K562 (cell line): ENCODE measurements around the gene SIRT2. TPM values are rescaled to one million over a fixed set of nuclear protein-coding genes. Genes with fewer than 3 reads are reported as not detected.

ENCODE experiments used
- ADNP ChIP-seq: fragments of 200-800 bp; sonication (Bioruptor generic); IDR thresholded peaks from 2 replicates; pipeline ENCODE4 v1.6.1; 2016; ENCODE audit warnings: missing genetic modification characterization, missing compliant biosample characterization
- CLOCK ChIP-seq: fragments of 250-450 bp; sonication (Bioruptor Pico); IDR thresholded peaks from 2 replicates; pipeline ENCODE4 v1.4.0; 2020; ENCODE audit warnings: mild to moderate bottlenecking, moderate library complexity, borderline replicate concordance
- ESRRB ChIP-seq: fragments of 250-450 bp; sonication (Bioruptor Pico); IDR thresholded peaks from 2 replicates; pipeline ENCODE4 v1.5.0; 2020; ENCODE audit warnings: mild to moderate bottlenecking, moderate library complexity, borderline replicate concordance
- ETV1 ChIP-seq: fragments of 450-650 bp; conservative IDR thresholded peaks from 2 replicates; pipeline ENCODE4 v1.6.1; 2016; ENCODE audit warnings: missing genetic modification characterization, control low read depth, low read depth, missing compliant biosample characterization
- FOXK1 ChIP-seq: sonication (generic); formaldehyde crosslinking; IDR thresholded peaks from 2 replicates; pipeline ENCODE4 v1.8.0; 2022; ENCODE audit warnings: missing genetic modification reagents, mild to moderate bottlenecking, borderline replicate concordance
- HMGN3 ChIP-seq: IDR thresholded peaks from 2 replicates; pipeline ENCODE4 v1.6.1; 2011; ENCODE audit warnings: borderline replicate concordance, low read depth, mild to moderate bottlenecking, mixed read lengths, low read length; ENCODE audit not compliant: insufficient read length; ENCODE audit errors: extremely low read depth
- IRF1 ChIP-seq: sonication (generic); formaldehyde crosslinking; IDR thresholded peaks from 2 replicates; pipeline ENCODE4 v1.8.0; 2022; ENCODE audit warnings: missing genetic modification reagents, mild to moderate bottlenecking, borderline replicate concordance
- MAFF ChIP-seq: IDR thresholded peaks from 2 replicates; pipeline ENCODE4 v1.6.1; 2012; ENCODE audit warnings: low read length, improper control_type of control experiment
- MYC ChIP-seq, 2 experiments: fragments of 250-450 bp in 1 of 2; sonication (Bioruptor Pico) in 1 of 2; IDR thresholded peaks; 2 replicates each; pipeline versions ENCODE4 v1.5.1 to v1.6.1; 2012 to 2021; ENCODE audit warnings: low read depth in 2 of 2, borderline replicate concordance in 1 of 2, improper control_type of control experiment in 1 of 2, low read length in 1 of 2, mild to moderate bottlenecking in 1 of 2, moderate library complexity in 1 of 2
- OTX1 ChIP-seq: fragments of 450-650 bp; formaldehyde crosslinking; IDR thresholded peaks from 2 replicates; pipeline ENCODE4 v1.4.0; 2022; ENCODE audit warnings: mild to moderate bottlenecking
- POLR2AphosphoS5 ChIP-seq: IDR thresholded peaks from 2 replicates; pipeline ENCODE4 v1.6.1; 2011; ENCODE audit warnings: mild to moderate bottlenecking, low read depth, low read length, moderate library complexity; ENCODE audit not compliant: control insufficient read depth, insufficient read depth
- PTTG1 ChIP-seq: fragments of 450-650 bp; IDR thresholded peaks from 2 replicates; pipeline ENCODE4 v1.6.1; 2016; ENCODE audit warnings: low read depth, mild to moderate bottlenecking, missing genetic modification characterization, missing compliant biosample characterization
- RBM15 ChIP-seq: fragments of 200-400 bp; formaldehyde crosslinking; IDR thresholded peaks from 2 replicates; pipeline ENCODE4 v1.6.1; 2018; ENCODE audit warnings: mild to moderate bottlenecking, low read length, moderate library complexity; ENCODE audit not compliant: insufficient read depth
- RFX7 ChIP-seq: fragments of 250-450 bp; sonication (Bioruptor Pico); IDR thresholded peaks from 2 replicates; pipeline ENCODE4 v1.5.1; 2021; ENCODE audit warnings: mild to moderate bottlenecking
- SLC30A9 ChIP-seq: fragments of 250-450 bp; sonication (Bioruptor Pico); IDR thresholded peaks from 2 replicates; pipeline ENCODE4 v1.8.0; 2022; ENCODE audit warnings: mild to moderate bottlenecking, moderate library complexity
- SMAD2 ChIP-seq: fragments of 150-350 bp; IDR thresholded peaks from 2 replicates; pipeline ENCODE4 v1.6.1; 2014; ENCODE audit warnings: low read depth, mild to moderate bottlenecking, low read length
- SMAD3 ChIP-seq: fragments of 450-650 bp; formaldehyde crosslinking; conservative IDR thresholded peaks from 2 replicates; pipeline ENCODE4 v1.4.0; 2020; ENCODE audit warnings: mild to moderate bottlenecking
- USF2 ChIP-seq: sonication (generic); formaldehyde crosslinking; IDR thresholded peaks from 2 replicates; pipeline ENCODE4 v1.5.0; 2020; ENCODE audit warnings: missing genetic modification reagents
- ZNF143 ChIP-seq: sonication (generic); formaldehyde crosslinking; IDR thresholded peaks from 2 replicates; pipeline ENCODE4 v1.9.0; 2022; ENCODE audit warnings: mild to moderate bottlenecking, missing genetic modification reagents
- ZZZ3 ChIP-seq: fragments of 450-650 bp; IDR thresholded peaks from 2 replicates; pipeline ENCODE4 v1.6.1; 2016; ENCODE audit warnings: antibody characterized with exemption, mild to moderate bottlenecking, moderate library complexity
- polyA plus RNA-seq, 8 experiments: library from polyadenylated mRNA; depleted of rRNA in 4 of 8; stranded (reverse) in 5 of 8; unstranded in 3 of 8; fragments of >200 nt; fragmentation: Nextera tagmentation in 2 of 8; fragmentation: Illumina TruSeq in 1 of 8; extraction: Ambion mirVana in 2 of 8; extraction: Trizol in 1 of 8; gene quantifications; 2 replicates each; pipeline versions ENCODE4 v1.2.1 to v1.2.3, GENCODE V29; 2011 to 2014; ENCODE audit warnings: inconsistent platforms in 1 of 8, missing spikeins in 1 of 8
- total RNA-seq, 7 experiments: library from RNA; depleted of rRNA in 6 of 7; stranded (reverse); fragments of >200 nt in 6 of 7; fragmentation: Illumina TruSeq in 2 of 7; extraction: Trizol in 2 of 7; gene quantifications; 2 replicates each; pipeline versions ENCODE4 v1.2.1 to v1.2.3, GENCODE V29; 2011 to 2021; ENCODE audit warnings: low replicate concordance in 1 of 7
- TF ChIP-seq, protein P1 (sequence below): fragments of 450-650 bp; IDR thresholded peaks from one replicate; pipeline ENCODE4 v1.6.1; 2018; ENCODE audit warnings: mild to moderate bottlenecking, moderate library complexity; ENCODE audit not compliant: partially characterized antibody

Gene SIRT2
- total and polyA plus RNA-seq, 9 of the 15 experiments (the other 6 are each of a cell fraction or from before 2014, with no cell fraction given), result 2.3 to 35.2 (median 22.9) TPM

- TF ChIP-seq CLOCK (CRISPR knock-in tag) (no peak), IRF1 (CRISPR knock-in tag) (no peak), ZNF143 (CRISPR knock-in tag) (no peak), SMAD3 (CRISPR knock-in tag) (no peak), RFX7 (CRISPR knock-in tag) (no peak), SLC30A9 (CRISPR knock-in tag) (no peak), HMGN3 (peak; percentile 95), ADNP (tag) (no peak), PTTG1 (tag) (no peak), SMAD2 (no peak), MYC (IDR thresholded peaks at IDR 0.05; ENCODE audit: low read depth, low read length) (peak; percentile 98), MYC (CRISPR knock-in tag; IDR thresholded peaks at IDR 0.05; ENCODE audit: borderline replicate concordance, low read depth) (no peak), MAFF (no peak), FOXK1 (CRISPR knock-in tag) (no peak), POLR2AphosphoS5 (peak; percentile 51), OTX1 (CRISPR knock-in tag) (no peak), RBM15 (no peak), ESRRB (no peak), USF2 (peak; percentile 93), ETV1 (peak; percentile 58), ZZZ3 (no peak)
- TF ChIP-seq, protein P1, sequence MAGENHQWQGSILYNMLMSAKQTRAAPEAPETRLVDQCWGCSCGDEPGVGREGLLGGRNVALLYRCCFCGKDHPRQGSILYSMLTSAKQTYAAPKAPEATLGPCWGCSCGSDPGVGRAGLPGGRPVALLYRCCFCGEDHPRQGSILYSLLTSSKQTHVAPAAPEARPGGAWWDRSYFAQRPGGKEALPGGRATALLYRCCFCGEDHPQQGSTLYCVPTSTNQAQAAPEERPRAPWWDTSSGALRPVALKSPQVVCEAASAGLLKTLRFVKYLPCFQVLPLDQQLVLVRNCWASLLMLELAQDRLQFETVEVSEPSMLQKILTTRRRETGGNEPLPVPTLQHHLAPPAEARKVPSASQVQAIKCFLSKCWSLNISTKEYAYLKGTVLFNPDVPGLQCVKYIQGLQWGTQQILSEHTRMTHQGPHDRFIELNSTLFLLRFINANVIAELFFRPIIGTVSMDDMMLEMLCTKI, result no peak
Observed at GRCh38 chr19:38851622-38852230, 47.7 kb downstream of the SIRT2 start (continued).
